SK-N-SH (cell line): ENCODE data around the gene ALKBH1. TPM values are rescaled to one million over a fixed set of nuclear protein-coding genes. Genes with fewer than 3 reads are reported as not detected.

ENCODE experiments used
- CTCF ChIA-PET: fragments of 300-600, 350-600 bp; formaldehyde crosslinking; extraction: SDS; loops from one replicate; lab custom pipeline; 2021; lab: Yijun Ruan, JAX
- POLR2A ChIA-PET: fragments of 350-600 bp; sonication (Branson Sonifier 250); formaldehyde crosslinking; extraction: SDS; loops from one replicate; lab custom pipeline; 2020; ENCODE audit warnings: antibody characterized with exemption, inconsistent platforms; lab: Yijun Ruan, JAX
- DNase-seq: peaks from one replicate; pipeline ENCODE4 v3.0.0; 2012
- H2AFZ ChIP-seq: fragments of 200-600 bp; sonication (generic); 2 replicates; pipeline ENCODE4 v1.8.1; 2016; ENCODE audit warnings: antibody characterized with exemption, mild to moderate bottlenecking, low read depth
- H3F3A ChIP-seq: fragments of 200-600 bp; sonication (generic); replicated peaks from 2 replicates; pipeline ENCODE3; 2016; ENCODE audit warnings: antibody characterized with exemption, mild to moderate bottlenecking; ENCODE audit not compliant: insufficient read depth
- H3K27ac ChIP-seq, 2 experiments: fragments of 200-500 bp in 1 of 2; fragments of 200-600 bp in 1 of 2; sonication (Bioruptor generic) in 1 of 2; sonication (generic), shearing (Covaris generic) in 1 of 2; 2 replicates each; pipeline versions ENCODE4 v1.5.1 to v1.6.1; 2014 to 2016; ENCODE audit warnings: low read depth in 2 of 2, inconsistent platforms in 1 of 2, low read length in 1 of 2, mild to moderate bottlenecking in 1 of 2, mixed read lengths in 1 of 2
- H3K27me3 ChIP-seq: fragments of 200-600 bp; sonication (generic), shearing (Covaris generic); 2 replicates; pipeline ENCODE4 v1.6.1; 2016; ENCODE audit warnings: mixed run types; ENCODE audit not compliant: insufficient read depth
- H3K36me3 ChIP-seq, 2 experiments: fragments of 200-500 bp in 1 of 2; fragments of 200-600 bp in 1 of 2; sonication (Bioruptor generic) in 1 of 2; sonication (generic) in 1 of 2; replicated peaks in 1 of 2; 2 replicates each; pipeline versions ENCODE3 to v1.5.1; 2014 to 2016; ENCODE audit warnings: low read length in 1 of 2, mild to moderate bottlenecking in 1 of 2; ENCODE audit not compliant: insufficient read depth in 2 of 2, control insufficient read depth in 1 of 2
- H3K4me1 ChIP-seq, 2 experiments: fragments of 200-500 bp in 1 of 2; fragments of 200-600 bp in 1 of 2; sonication (Bioruptor generic) in 1 of 2; sonication (generic), shearing (Covaris generic) in 1 of 2; 2 replicates each; pipeline versions ENCODE4 v1.5.1 to v1.6.1; 2014 to 2016; ENCODE audit warnings: low read depth in 1 of 2, low read length in 1 of 2, mixed run types in 1 of 2; ENCODE audit not compliant: insufficient read depth in 2 of 2, control insufficient read depth in 1 of 2
- H3K4me2 ChIP-seq: fragments of 200-600 bp; sonication (generic), shearing (Covaris generic); 2 replicates; pipeline ENCODE4 v1.6.1; 2017; ENCODE audit warnings: mixed run types
- H3K4me3 ChIP-seq, 2 experiments: fragments of 200-500 bp in 1 of 2; fragments of 200-600 bp in 1 of 2; sonication (Bioruptor generic) in 1 of 2; sonication (generic), shearing (Covaris generic) in 1 of 2; 2 replicates each; pipeline versions ENCODE4 v1.5.1 to v1.8.1; 2014 to 2016; ENCODE audit warnings: low read depth in 2 of 2, inconsistent platforms in 1 of 2, low read length in 1 of 2, mild to moderate bottlenecking in 1 of 2, mixed read lengths in 1 of 2, moderate library complexity in 1 of 2
- H3K79me2 ChIP-seq: fragments of 200-600 bp; sonication (generic); 2 replicates; pipeline ENCODE4 v1.8.1; 2017; ENCODE audit warnings: mild to moderate bottlenecking; ENCODE audit not compliant: insufficient read depth
- H3K9ac ChIP-seq: fragments of 200-600 bp; sonication (generic); 2 replicates; pipeline ENCODE4 v1.6.1; 2017; ENCODE audit warnings: mixed run types
- H3K9me2 ChIP-seq: fragments of 200-600 bp; sonication (generic); 2 replicates; pipeline ENCODE4 v1.6.1; 2017; ENCODE audit warnings: mixed run types
- H3K9me3 ChIP-seq: fragments of 200-600 bp; sonication (generic); 2 replicates; pipeline ENCODE4 v1.6.1; 2017; ENCODE audit warnings: mixed run types, mild to moderate bottlenecking, moderate library complexity
- H4K20me1 ChIP-seq: fragments of 200-600 bp; sonication (generic); 2 replicates; pipeline ENCODE4 v1.6.1; 2017; ENCODE audit warnings: mild to moderate bottlenecking, mixed run types; ENCODE audit not compliant: insufficient read depth
- CHD2 ChIP-seq: fragments of 150-350 bp; IDR thresholded peaks from 2 replicates; pipeline ENCODE4 v1.6.1; 2018; ENCODE audit warnings: low read length; ENCODE audit not compliant: partially characterized antibody
- EP300 ChIP-seq, 2 experiments: IDR thresholded peaks; 2 replicates each; pipeline versions ENCODE4 v1.4.0 to v1.6.1; 2012; ENCODE audit warnings: borderline replicate concordance in 1 of 2, low read depth in 1 of 2, low read length in 1 of 2
- FOSL2 ChIP-seq: IDR thresholded peaks from 2 replicates; pipeline ENCODE4 v1.4.0; 2012; ENCODE audit warnings: low read depth, mild to moderate bottlenecking, moderate library complexity, borderline replicate concordance
- FOXJ3 ChIP-seq: sonication (generic); formaldehyde crosslinking; IDR thresholded peaks from 2 replicates; pipeline ENCODE4 v1.5.1; 2020; ENCODE audit warnings: mild to moderate bottlenecking, missing genetic modification reagents
- GABPA ChIP-seq: IDR thresholded peaks from 2 replicates; pipeline ENCODE4 v1.4.0; 2012; ENCODE audit warnings: low read depth, mild to moderate bottlenecking
- JUND ChIP-seq: IDR thresholded peaks from 2 replicates; pipeline ENCODE4 v1.4.0; 2012
- MEF2A ChIP-seq: IDR thresholded peaks from 2 replicates; pipeline ENCODE4 v1.4.0; 2012; ENCODE audit warnings: low read depth, borderline replicate concordance
- POLR2AphosphoS5 ChIP-seq: IDR thresholded peaks from 2 replicates; pipeline ENCODE4 v1.6.1; 2012; ENCODE audit warnings: low read depth, low read length
- RAD21 ChIP-seq: IDR thresholded peaks from 2 replicates; pipeline ENCODE4 v1.6.1; 2012; ENCODE audit warnings: mild to moderate bottlenecking, low read length
- RCOR1 ChIP-seq: fragments of 150-350 bp; IDR thresholded peaks from 2 replicates; pipeline ENCODE4 v1.6.1; 2017; ENCODE audit warnings: antibody characterized with exemption, low read length
- TAF1 ChIP-seq: IDR thresholded peaks from 2 replicates; pipeline ENCODE4 v1.6.1; 2012; ENCODE audit warnings: low read depth, mild to moderate bottlenecking, low read length, moderate library complexity, borderline replicate concordance
- TCF12 ChIP-seq: IDR thresholded peaks from 2 replicates; pipeline ENCODE4 v1.4.0; 2012
- TEAD4 ChIP-seq: IDR thresholded peaks from 2 replicates; pipeline ENCODE4 v1.4.0; 2012; ENCODE audit warnings: mild to moderate bottlenecking, borderline replicate concordance; ENCODE audit not compliant: insufficient read depth
- YY1 ChIP-seq: IDR thresholded peaks from 2 replicates; pipeline ENCODE4 v1.4.0; 2012; ENCODE audit warnings: low read depth, mild to moderate bottlenecking
- WGBS: methylation state at CpG from one replicate; pipeline ENCODE4 v1.1.6; 2017; ENCODE audit warnings: low lambda C conversion rate; 5-methylcytosine and 5-hydroxymethylcytosine counted together
- polyA plus RNA-seq, 3 experiments: library from polyadenylated mRNA; depleted of rRNA; stranded (reverse); fragments of >200 nt; gene quantifications; 2 replicates each; pipeline ENCODE4 v1.2.3, GENCODE V29; 2012
- TF ChIP-seq, protein P1 (sequence below): IDR thresholded peaks from 2 replicates; pipeline ENCODE4 v1.4.0; 2012; ENCODE audit warnings: low read depth, borderline replicate concordance
- TF ChIP-seq, protein P2 (sequence below): IDR thresholded peaks from 2 replicates; pipeline ENCODE4 v1.6.1; 2012; ENCODE audit warnings: mild to moderate bottlenecking, low read depth, low read length, moderate library complexity
- TF ChIP-seq, protein P3 (sequence below): IDR thresholded peaks from 2 replicates; pipeline ENCODE4 v1.4.0; 2012; ENCODE audit warnings: low read depth, borderline replicate concordance
- TF ChIP-seq, protein P4 (sequence below): fragments of 150-350 bp; IDR thresholded peaks from 2 replicates; pipeline ENCODE4 v1.6.1; 2017; ENCODE audit warnings: antibody characterized with exemption, low read length, low read depth, borderline replicate concordance

ALKBH1 gene
- polyA plus RNA-seq, 1 of the 3 experiments (the other 2 are of a cell fraction): 10.7 TPM

DNA sequence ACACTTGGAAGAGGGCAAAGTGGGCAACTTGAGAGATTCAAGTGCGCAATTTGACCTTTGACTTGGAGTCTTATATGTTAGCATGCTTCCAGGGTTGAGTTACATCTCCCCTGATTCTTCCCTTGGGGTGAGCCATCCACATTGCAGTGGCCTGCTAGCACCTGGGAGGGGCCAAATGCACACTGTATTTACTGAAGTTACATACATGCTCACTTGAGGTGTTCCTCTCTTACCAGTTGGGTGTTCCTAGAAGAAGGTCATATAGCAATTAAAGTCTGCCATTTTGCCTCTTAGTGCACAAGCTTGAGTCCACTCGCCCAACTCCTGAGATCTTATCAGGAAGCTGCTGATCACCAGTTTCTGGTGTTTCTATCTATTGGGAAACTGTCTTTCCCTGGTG is 77.7 kb downstream of the ALKBH1 start:
- 25% methylated on average over 2 of the region's 2 CpGs for WGBS
- Histone ChIP-seq H3K9ac (no peak overlapping the region), H4K20me1 (no peaks in the 10 kb centered on the region), H3K27ac (no peak overlapping the region), H3F3A (no peaks in the 10 kb centered on the region), H3K4me3 (no peak overlapping the region), H2AFZ (no peak overlapping the region), H3K9me3 (peaks cover 7% of the 10 kb centered on the region; the same call in 1 of the 2 replicates), H3K4me1 (no peaks in the 10 kb centered on the region), H3K4me2 (no peak overlapping the region), H3K9me2 (no peaks in the 10 kb centered on the region), H3K79me2 (no peaks in the 10 kb centered on the region), H3K27me3 (no peaks in the 10 kb centered on the region), H3K36me3 (no peaks in the 10 kb centered on the region)
- ChIA-PET CTCF (no interaction called here), POLR2A (no interaction called here)
- DNase-seq: no peak
- no peak for TF ChIP-seq EP300 (IDR thresholded peaks at IDR 0.05; ENCODE audit: borderline replicate concordance in 1 of 2, low read depth in 1 of 2, low read length in 1 of 2)
- TF ChIP-seq TEAD4: no peak
- TF ChIP-seq TAF1: no peak
- TF ChIP-seq, protein P1, sequence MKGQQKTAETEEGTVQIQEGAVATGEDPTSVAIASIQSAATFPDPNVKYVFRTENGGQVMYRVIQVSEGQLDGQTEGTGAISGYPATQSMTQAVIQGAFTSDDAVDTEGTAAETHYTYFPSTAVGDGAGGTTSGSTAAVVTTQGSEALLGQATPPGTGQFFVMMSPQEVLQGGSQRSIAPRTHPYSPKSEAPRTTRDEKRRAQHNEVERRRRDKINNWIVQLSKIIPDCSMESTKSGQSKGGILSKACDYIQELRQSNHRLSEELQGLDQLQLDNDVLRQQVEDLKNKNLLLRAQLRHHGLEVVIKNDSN: no peak
- no peak for TF ChIP-seq JUND
- TF ChIP-seq, protein P2, sequence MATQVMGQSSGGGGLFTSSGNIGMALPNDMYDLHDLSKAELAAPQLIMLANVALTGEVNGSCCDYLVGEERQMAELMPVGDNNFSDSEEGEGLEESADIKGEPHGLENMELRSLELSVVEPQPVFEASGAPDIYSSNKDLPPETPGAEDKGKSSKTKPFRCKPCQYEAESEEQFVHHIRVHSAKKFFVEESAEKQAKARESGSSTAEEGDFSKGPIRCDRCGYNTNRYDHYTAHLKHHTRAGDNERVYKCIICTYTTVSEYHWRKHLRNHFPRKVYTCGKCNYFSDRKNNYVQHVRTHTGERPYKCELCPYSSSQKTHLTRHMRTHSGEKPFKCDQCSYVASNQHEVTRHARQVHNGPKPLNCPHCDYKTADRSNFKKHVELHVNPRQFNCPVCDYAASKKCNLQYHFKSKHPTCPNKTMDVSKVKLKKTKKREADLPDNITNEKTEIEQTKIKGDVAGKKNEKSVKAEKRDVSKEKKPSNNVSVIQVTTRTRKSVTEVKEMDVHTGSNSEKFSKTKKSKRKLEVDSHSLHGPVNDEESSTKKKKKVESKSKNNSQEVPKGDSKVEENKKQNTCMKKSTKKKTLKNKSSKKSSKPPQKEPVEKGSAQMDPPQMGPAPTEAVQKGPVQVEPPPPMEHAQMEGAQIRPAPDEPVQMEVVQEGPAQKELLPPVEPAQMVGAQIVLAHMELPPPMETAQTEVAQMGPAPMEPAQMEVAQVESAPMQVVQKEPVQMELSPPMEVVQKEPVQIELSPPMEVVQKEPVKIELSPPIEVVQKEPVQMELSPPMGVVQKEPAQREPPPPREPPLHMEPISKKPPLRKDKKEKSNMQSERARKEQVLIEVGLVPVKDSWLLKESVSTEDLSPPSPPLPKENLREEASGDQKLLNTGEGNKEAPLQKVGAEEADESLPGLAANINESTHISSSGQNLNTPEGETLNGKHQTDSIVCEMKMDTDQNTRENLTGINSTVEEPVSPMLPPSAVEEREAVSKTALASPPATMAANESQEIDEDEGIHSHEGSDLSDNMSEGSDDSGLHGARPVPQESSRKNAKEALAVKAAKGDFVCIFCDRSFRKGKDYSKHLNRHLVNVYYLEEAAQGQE: no peak
- TF ChIP-seq GABPA: no peak
- no peak for TF ChIP-seq FOSL2
- TF ChIP-seq TCF12: no peak
- TF ChIP-seq MEF2A: no peak
- no peak for TF ChIP-seq YY1
- TF ChIP-seq POLR2AphosphoS5: no peak
- no peak for TF ChIP-seq CHD2
- TF ChIP-seq, protein P3, sequence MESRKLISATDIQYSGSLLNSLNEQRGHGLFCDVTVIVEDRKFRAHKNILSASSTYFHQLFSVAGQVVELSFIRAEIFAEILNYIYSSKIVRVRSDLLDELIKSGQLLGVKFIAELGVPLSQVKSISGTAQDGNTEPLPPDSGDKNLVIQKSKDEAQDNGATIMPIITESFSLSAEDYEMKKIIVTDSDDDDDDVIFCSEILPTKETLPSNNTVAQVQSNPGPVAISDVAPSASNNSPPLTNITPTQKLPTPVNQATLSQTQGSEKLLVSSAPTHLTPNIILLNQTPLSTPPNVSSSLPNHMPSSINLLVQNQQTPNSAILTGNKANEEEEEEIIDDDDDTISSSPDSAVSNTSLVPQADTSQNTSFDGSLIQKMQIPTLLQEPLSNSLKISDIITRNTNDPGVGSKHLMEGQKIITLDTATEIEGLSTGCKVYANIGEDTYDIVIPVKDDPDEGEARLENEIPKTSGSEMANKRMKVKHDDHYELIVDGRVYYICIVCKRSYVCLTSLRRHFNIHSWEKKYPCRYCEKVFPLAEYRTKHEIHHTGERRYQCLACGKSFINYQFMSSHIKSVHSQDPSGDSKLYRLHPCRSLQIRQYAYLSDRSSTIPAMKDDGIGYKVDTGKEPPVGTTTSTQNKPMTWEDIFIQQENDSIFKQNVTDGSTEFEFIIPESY: no peak
- no peak for TF ChIP-seq FOXJ3 (CRISPR knock-in tag)
- no peak for TF ChIP-seq RCOR1
- TF ChIP-seq, protein P4, sequence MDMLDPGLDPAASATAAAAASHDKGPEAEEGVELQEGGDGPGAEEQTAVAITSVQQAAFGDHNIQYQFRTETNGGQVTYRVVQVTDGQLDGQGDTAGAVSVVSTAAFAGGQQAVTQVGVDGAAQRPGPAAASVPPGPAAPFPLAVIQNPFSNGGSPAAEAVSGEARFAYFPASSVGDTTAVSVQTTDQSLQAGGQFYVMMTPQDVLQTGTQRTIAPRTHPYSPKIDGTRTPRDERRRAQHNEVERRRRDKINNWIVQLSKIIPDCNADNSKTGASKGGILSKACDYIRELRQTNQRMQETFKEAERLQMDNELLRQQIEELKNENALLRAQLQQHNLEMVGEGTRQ: no peak
- no peak for TF ChIP-seq RAD21
